ENCODE measurements around the gene CYSRT1. TPM values are rescaled to one million over a fixed set of nuclear protein-coding genes. Genes with fewer than 3 reads are reported as not detected.

Gene CYSRT1, protein sequence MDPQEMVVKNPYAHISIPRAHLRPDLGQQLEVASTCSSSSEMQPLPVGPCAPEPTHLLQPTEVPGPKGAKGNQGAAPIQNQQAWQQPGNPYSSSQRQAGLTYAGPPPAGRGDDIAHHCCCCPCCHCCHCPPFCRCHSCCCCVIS
- 2.3 and 2.8 TPM in 2 replicates for total RNA-seq

GRCh38 chr9:137224830-137225694 lies at the start of gene CYSRT1:
Gene CYSRT1, plus strand, starts transcription at chr9:137225174. Its CDS starts 448 bp downstream, at chr9:137225622.

GRCh38 chr9:137188490-137189296 lies 36.3 kb upstream of the CYSRT1 start, which contains the start of the genes ANAPC2 and SSNA1:
Gene ANAPC2, minus strand, starts transcription at chr9:137188560. Its CDS starts 28 bp downstream, at chr9:137188532.
Gene SSNA1, plus strand, starts transcription at chr9:137188676. Its CDS starts 51 bp downstream, at chr9:137188727.

GRCh38 chr9:137200311-137201204 lies 24.4 kb upstream of the CYSRT1 start, which contains the start of gene TPRN:
Gene TPRN, minus strand, starts transcription at chr9:137200741. Its CDS starts 30 bp downstream, at chr9:137200711.

DNA sequence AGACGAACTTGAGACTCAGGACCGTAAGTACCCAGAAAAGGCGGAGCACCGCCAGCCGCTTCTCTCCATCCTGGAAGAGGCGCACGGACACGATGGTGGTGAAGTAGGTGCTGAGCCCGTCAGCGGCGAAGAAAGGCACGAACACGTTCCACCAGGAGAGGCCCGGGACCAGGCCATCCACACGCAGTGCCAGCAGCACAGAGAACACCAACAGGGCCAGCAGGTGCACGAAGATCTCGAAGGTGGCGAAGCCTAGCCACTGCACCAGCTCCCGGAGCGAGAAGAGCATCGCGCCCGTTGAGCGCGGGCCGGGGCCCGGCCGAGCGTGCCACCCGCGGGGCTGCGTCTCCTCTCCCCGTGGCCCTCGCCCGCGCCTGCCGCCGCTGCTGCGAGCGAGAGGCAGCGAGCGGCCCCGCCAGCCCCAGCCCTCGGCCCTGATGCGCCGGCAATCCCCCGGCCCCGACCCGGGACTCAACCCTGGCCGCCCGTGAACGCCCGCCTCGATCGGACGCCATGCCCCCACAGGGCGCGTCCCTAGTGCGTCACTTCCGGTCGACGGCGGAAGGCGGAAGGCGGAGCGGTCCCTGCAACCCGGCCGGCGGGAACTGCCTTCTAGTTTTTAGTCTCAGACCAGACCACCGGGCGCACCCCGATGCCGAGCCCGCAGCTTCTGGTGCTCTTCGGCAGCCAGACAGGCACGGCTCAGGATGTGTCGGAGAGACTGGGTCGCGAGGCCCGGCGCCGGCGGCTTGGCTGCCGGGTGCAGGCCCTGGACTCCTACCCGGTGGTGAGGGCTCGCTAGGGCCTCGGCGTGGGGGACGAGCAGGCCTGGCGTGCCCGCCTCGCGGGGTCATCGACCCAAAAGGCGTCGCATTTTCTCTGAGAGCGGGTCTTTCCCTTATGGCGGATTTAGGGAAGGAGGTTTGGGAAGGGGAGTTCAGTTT lies 19.6 kb upstream of the CYSRT1 start, which contains the start of the genes NDOR1 and TMEM203:
Gene NDOR1 (plus strand): TSS at position 575 of the 944 bp plus-strand sequence. CDS start 78 bp downstream, at position 653.
Gene TMEM203 (minus strand): TSS at position 523 of the 944 bp plus-strand sequence. CDS start 234 bp downstream, at position 289.

DNA sequence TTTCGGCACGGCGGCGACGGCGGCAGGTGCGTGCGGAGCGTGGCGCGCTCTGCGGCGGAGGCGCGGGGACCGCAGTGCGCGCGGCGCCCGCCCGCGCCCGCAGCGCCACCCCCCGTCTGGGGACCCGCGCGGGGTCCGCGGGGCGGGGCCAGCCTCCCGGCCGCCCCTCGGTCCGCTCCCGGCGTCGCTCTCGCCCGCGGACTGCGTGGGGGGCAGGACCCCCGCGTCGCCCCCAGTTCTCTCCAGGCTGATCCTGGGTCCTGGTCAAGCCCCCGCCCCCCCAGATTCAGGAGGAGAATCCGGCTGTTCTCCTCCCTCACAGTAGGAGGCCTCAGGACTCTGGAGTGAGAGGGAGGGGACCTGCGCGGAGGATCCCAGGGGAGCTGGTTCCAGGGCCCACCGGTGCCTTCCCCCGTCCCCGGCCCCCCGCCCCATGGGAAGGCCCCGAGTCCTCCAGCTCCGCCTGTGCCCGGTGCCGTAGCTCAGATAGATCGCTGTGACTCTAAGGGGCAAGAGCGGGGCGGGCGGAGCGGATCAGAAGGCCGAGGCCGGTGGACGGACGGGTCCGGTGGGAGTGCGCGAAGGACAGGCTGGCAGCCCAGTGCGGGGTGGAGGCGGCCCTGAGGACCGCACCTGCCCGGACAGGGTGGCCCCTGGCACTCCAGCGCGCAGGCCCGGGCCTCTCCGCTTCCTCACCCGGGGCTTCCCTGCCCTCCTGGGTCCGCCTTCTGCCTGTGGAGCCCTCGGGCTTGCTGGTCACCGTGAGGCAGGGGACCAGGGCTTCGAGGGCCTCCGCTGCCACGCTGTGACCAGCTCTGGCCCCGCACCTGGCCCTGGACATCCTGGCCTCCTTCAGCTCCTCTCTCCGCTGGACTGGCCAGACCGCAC lies 2.5 kb upstream of the CYSRT1 start, which contains the start of gene RNF208:
Gene RNF208 (minus strand): TSS at position 51 of the 888 bp plus-strand sequence. CDS start 1,028 bp downstream, outside the sequence.

GRCh38 chr9:137227054-137227852 lies 2.3 kb downstream of the CYSRT1 start, which contains the start of gene RNF224:
Gene RNF224, plus strand, starts transcription at chr9:137227502. Its CDS starts 834 bp downstream, at chr9:137228336.

GRCh38 chr9:137230705-137231371 lies 5.9 kb downstream of the CYSRT1 start, which contains the start of gene SLC34A3:
Gene SLC34A3, plus strand, starts transcription at chr9:137230901. Its CDS starts 802 bp downstream, at chr9:137231703.

GRCh38 chr9:137240841-137241489 lies 16.0 kb downstream of the CYSRT1 start, which contains the start of gene TUBB4B:
Gene TUBB4B, plus strand, starts transcription at chr9:137241287. Its CDS starts 74 bp downstream, at chr9:137241361.

DNA sequence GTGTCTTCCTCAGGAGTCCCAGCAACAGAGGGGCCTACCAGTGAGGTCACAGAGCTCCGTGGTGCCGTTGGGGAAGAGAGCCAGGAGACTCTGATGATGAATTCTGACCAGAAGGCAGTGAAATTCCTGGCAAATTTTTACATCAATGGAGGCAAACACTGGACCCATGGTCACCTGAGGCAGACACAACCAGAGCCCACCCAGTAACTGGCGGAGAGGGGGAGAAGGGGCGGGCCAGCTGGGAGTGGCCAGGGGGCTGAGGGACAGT lies 26.2 kb downstream of the CYSRT1 start, which contains the start of gene STPG3:
Gene STPG3 (plus strand): TSS at position 93 of the 268 bp plus-strand sequence. CDS start 1 bp downstream, at position 94.

GRCh38 chr9:137254624-137255447 lies 29.9 kb downstream of the CYSRT1 start, which contains the start of gene NELFB:
Gene NELFB, plus strand, starts transcription at chr9:137255327.

Other genes starting within 250 kb of the CYSRT1 start
- gene PTGDS, start 247.7 kb upstream of the CYSRT1 start, total RNA-seq = 16.1 and 28.3 TPM in 2 replicates
- 0.29 and 0.35 TPM in 2 replicates for gene LCNL1, start 242.2 kb upstream of the CYSRT1 start, total RNA-seq
- gene PAXX, start 232.8 kb upstream of the CYSRT1 start, total RNA-seq = 38.8 and 45.3 TPM in 2 replicates
- gene CLIC3, start 228.6 kb upstream of the CYSRT1 start, total RNA-seq = 21.6 and 29.6 TPM in 2 replicates
- gene ABCA2, start 196.9 kb upstream of the CYSRT1 start, total RNA-seq = 12.8 and 52.2 TPM in 2 replicates
- not detected in 2 replicates for gene FUT7, start 193.1 kb upstream of the CYSRT1 start, total RNA-seq
- gene NPDC1, start 179.0 kb upstream of the CYSRT1 start, total RNA-seq = 24.2 and 27.3 TPM in 2 replicates
- gene ENTPD2, start 171.1 kb upstream of the CYSRT1 start, total RNA-seq = 0.58 TPM in 1 of 2 replicates, not detected in the other
- 17.3 and 17.5 TPM in 2 replicates for gene SAPCD2, start 154.6 kb upstream of the CYSRT1 start, total RNA-seq
- gene UAP1L1, start 147.7 kb upstream of the CYSRT1 start, total RNA-seq = 4.6 and 5.5 TPM in 2 replicates
- 122 and 133 TPM in 2 replicates for gene MAN1B1, start 138.2 kb upstream of the CYSRT1 start, total RNA-seq
- 62.6 and 81.0 TPM in 2 replicates for gene DPP7, start 110.4 kb upstream of the CYSRT1 start, total RNA-seq
- not detected in 2 replicates for gene GRIN1, start 86.0 kb upstream of the CYSRT1 start, total RNA-seq
- not detected in 2 replicates for gene LRRC26, start 55.1 kb upstream of the CYSRT1 start, total RNA-seq
- gene TMEM210, start 53.1 kb upstream of the CYSRT1 start, total RNA-seq = not detected in 2 replicates
- 10.7 and 16.3 TPM in 2 replicates for gene ANAPC2, start 36.6 kb upstream of the CYSRT1 start, total RNA-seq
- gene SSNA1, start 36.5 kb upstream of the CYSRT1 start, total RNA-seq = 69.1 and 154 TPM in 2 replicates
- 9.2 and 14.7 TPM in 2 replicates for gene TPRN, start 24.4 kb upstream of the CYSRT1 start, total RNA-seq
- gene TMEM203, start 19.5 kb upstream of the CYSRT1 start, total RNA-seq = 36.5 and 50.7 TPM in 2 replicates
- 12.4 and 19.0 TPM in 2 replicates for gene NDOR1, start 19.5 kb upstream of the CYSRT1 start, total RNA-seq
- not detected in 2 replicates for gene RNF208, start 2.9 kb upstream of the CYSRT1 start, total RNA-seq
- not detected in 2 replicates for gene RNF224, start 2.3 kb downstream of the CYSRT1 start, total RNA-seq
- not detected in 2 replicates for gene SLC34A3, start 5.7 kb downstream of the CYSRT1 start, total RNA-seq
- gene TUBB4B, start 16.1 kb downstream of the CYSRT1 start, total RNA-seq = 798 and 901 TPM in 2 replicates
- not detected in 2 replicates for gene STPG3, start 26.1 kb downstream of the CYSRT1 start, total RNA-seq
- gene NELFB, start 30.2 kb downstream of the CYSRT1 start, total RNA-seq = 55.5 and 60.5 TPM in 2 replicates
- 51.3 and 58.7 TPM in 2 replicates for gene TOR4A, start 52.6 kb downstream of the CYSRT1 start, total RNA-seq
- 0.18 TPM in 1 of 2 replicates, not detected in the other for gene NRARP, start 77.1 kb downstream of the CYSRT1 start, total RNA-seq
- gene EXD3, start 198.0 kb downstream of the CYSRT1 start, total RNA-seq = 7.3 and 22.8 TPM in 2 replicates
- gene NOXA1, start 198.2 kb downstream of the CYSRT1 start, total RNA-seq = 0.18 TPM in 1 of 2 replicates, not detected in the other
- gene ENTPD8, start 216.2 kb downstream of the CYSRT1 start, total RNA-seq = 0.86 TPM in 1 of 2 replicates, not detected in the other
- gene NSMF, start 234.2 kb downstream of the CYSRT1 start, total RNA-seq = 39.5 and 45.0 TPM in 2 replicates

All from myometrial cell (primary cell).